WTC11 (cell line): ENCODE results near the gene SF3B1. TPM values are rescaled to one million over a fixed set of nuclear protein-coding genes. Genes with fewer than 3 reads are reported as not detected.

Experiments used
- ATAC-seq: fragments of 200-7000 bp; cut with Tn5 transposase; 2 replicates; pipeline ENCODE4 v1.10.0; 2021; ENCODE audit warnings: mild to moderate bottlenecking, moderate library complexity
- CTCF ChIA-PET: fragments of 300-600 bp; sonication (Branson Sonifier 250); formaldehyde crosslinking; loops from one replicate; lab custom pipeline; 2021; ENCODE audit warnings: antibody characterized with exemption; lab: Charles Lee
- POLR2A ChIA-PET: fragments of 350-600 bp; sonication (Branson Sonifier 250); formaldehyde crosslinking; loops from one replicate; lab custom pipeline; 2021; ENCODE audit warnings: antibody characterized with exemption; lab: Charles Lee
- DNase-seq: peaks from one replicate; pipeline ENCODE4 v3.0.0; 2021; ENCODE audit warnings: low spot score
- H3K27ac Mint-ChIP-seq: 2 replicates; pipeline ENCODE4 v1.8.0; 2021; ENCODE audit warnings: mixed read lengths
- H3K27me3 Mint-ChIP-seq: 2 replicates; pipeline ENCODE4 v1.8.0; 2021; ENCODE audit warnings: low read depth, mild to moderate bottlenecking, moderate library complexity, mixed read lengths
- H3K36me3 Mint-ChIP-seq: 2 replicates; pipeline ENCODE4 v1.8.0; 2021; ENCODE audit warnings: mixed read lengths
- H3K4me1 Mint-ChIP-seq: 2 replicates; pipeline ENCODE4 v1.8.0; 2022; ENCODE audit warnings: mixed read lengths
- H3K4me3 Mint-ChIP-seq: 2 replicates; pipeline ENCODE4 v1.8.0; 2021; ENCODE audit warnings: mild to moderate bottlenecking, moderate library complexity, mixed read lengths
- H3K9me3 Mint-ChIP-seq: 2 replicates; pipeline ENCODE4 v1.8.0; 2021; ENCODE audit warnings: mixed read lengths
- AR ChIP-seq: fragments of 250-450 bp; sonication (Bioruptor Pico); IDR thresholded peaks from 2 replicates; pipeline ENCODE4 v1.9.0; 2021; ENCODE audit warnings: mild to moderate bottlenecking
- CDX4 ChIP-seq: fragments of 250-450 bp; sonication (Bioruptor Pico); IDR thresholded peaks from 2 replicates; pipeline ENCODE4 v1.9.0; 2021; ENCODE audit warnings: moderate library complexity, mild to moderate bottlenecking, inconsistent platforms, borderline replicate concordance
- CREB1 ChIP-seq: sonication (generic); formaldehyde crosslinking; IDR thresholded peaks from 2 replicates; pipeline ENCODE4 v1.8.0; 2023; ENCODE audit warnings: mild to moderate bottlenecking, missing genetic modification reagents
- ETV6 ChIP-seq: sonication (generic); formaldehyde crosslinking; IDR thresholded peaks from 2 replicates; pipeline ENCODE4 v1.8.1; 2022; ENCODE audit warnings: mild to moderate bottlenecking, missing genetic modification reagents
- FOXP4 ChIP-seq: sonication (generic); formaldehyde crosslinking; IDR thresholded peaks from 2 replicates; pipeline ENCODE4 v1.8.0; 2022; ENCODE audit warnings: mild to moderate bottlenecking, missing genetic modification reagents
- GRHL2 ChIP-seq: fragments of 250-450 bp; sonication (Bioruptor Pico); IDR thresholded peaks from 2 replicates; pipeline ENCODE4 v1.8.0; 2022; ENCODE audit warnings: mild to moderate bottlenecking, moderate library complexity; ENCODE audit not compliant: insufficient replicate concordance, severe bottlenecking
- JAZF1 ChIP-seq: fragments of 250-450 bp; sonication (Bioruptor Pico); IDR thresholded peaks from 2 replicates; pipeline ENCODE4 v1.9.0; 2021; ENCODE audit warnings: moderate library complexity, mild to moderate bottlenecking, inconsistent platforms
- MYBL2 ChIP-seq: sonication (generic); formaldehyde crosslinking; IDR thresholded peaks from 2 replicates; pipeline ENCODE4 v1.8.1; 2023; ENCODE audit warnings: mild to moderate bottlenecking, moderate library complexity, missing genetic modification reagents
- NFYB ChIP-seq: sonication (generic); formaldehyde crosslinking; conservative IDR thresholded peaks from 2 replicates; pipeline ENCODE4 v1.8.0; 2022; ENCODE audit warnings: low read depth, missing genetic modification reagents
- NR3C1 ChIP-seq: sonication (generic); formaldehyde crosslinking; conservative IDR thresholded peaks from 2 replicates; pipeline ENCODE4 v1.8.1; 2023; ENCODE audit warnings: low read depth, mild to moderate bottlenecking, missing genetic modification reagents
- RELA ChIP-seq: sonication (generic); formaldehyde crosslinking; IDR thresholded peaks from 2 replicates; pipeline ENCODE4 v1.8.1; 2022; ENCODE audit warnings: missing genetic modification reagents, mild to moderate bottlenecking, borderline replicate concordance
- RORB ChIP-seq: fragments of 250-450 bp; sonication (Bioruptor Pico); IDR thresholded peaks from 2 replicates; pipeline ENCODE4 v1.9.0; 2021; ENCODE audit warnings: mild to moderate bottlenecking
- TEAD4 ChIP-seq: sonication (generic); formaldehyde crosslinking; IDR thresholded peaks from 2 replicates; pipeline ENCODE4 v1.8.0; 2022; ENCODE audit warnings: mild to moderate bottlenecking, missing genetic modification reagents
- TP53 ChIP-seq: sonication (generic); formaldehyde crosslinking; IDR thresholded peaks from 2 replicates; pipeline ENCODE4 v1.8.1; 2023; ENCODE audit warnings: mild to moderate bottlenecking, missing genetic modification reagents
- ZNF121 ChIP-seq: sonication (generic); formaldehyde crosslinking; IDR thresholded peaks from 2 replicates; pipeline ENCODE4 v1.8.0; 2023; ENCODE audit warnings: missing genetic modification reagents
- ZNF219 ChIP-seq: sonication (generic); formaldehyde crosslinking; IDR thresholded peaks from 2 replicates; pipeline ENCODE4 v1.8.0; 2023; ENCODE audit warnings: missing genetic modification reagents, mild to moderate bottlenecking, borderline replicate concordance
- ZNF232 ChIP-seq: sonication (generic); formaldehyde crosslinking; IDR thresholded peaks from 2 replicates; pipeline ENCODE4 v1.8.0; 2022; ENCODE audit warnings: mild to moderate bottlenecking, missing genetic modification reagents
- ZNF416 ChIP-seq: fragments of 250-450 bp; sonication (Bioruptor Pico); IDR thresholded peaks from 2 replicates; pipeline ENCODE4 v1.9.0; 2021; ENCODE audit warnings: mild to moderate bottlenecking, inconsistent platforms
- ZSCAN18 ChIP-seq: fragments of 250-450 bp; sonication (Bioruptor Pico); IDR thresholded peaks from 2 replicates; pipeline ENCODE4 v2.1.2; 2022; ENCODE audit warnings: mild to moderate bottlenecking, moderate library complexity
- total RNA-seq: library from RNA; stranded (reverse); gene quantifications from 3 replicates; pipeline ENCODE4 v1.2.3, GENCODE V29; 2021

The SF3B1 gene
- total RNA-seq, 1 experiment from 2014 or later, result 321 TPM

GRCh38 chr2:197442857-197443256, 8.0 kb upstream of the SF3B1 start (continued):
- TF ChIP-seq AR (CRISPR knock-in tag), result no peak

- H3K36me3 Mint-ChIP-seq, result peaks cover 11% of the 10 kb centered on the region
- no peak overlapping the region for H3K27ac Mint-ChIP-seq
Measured at GRCh38 chr2:197437380-197437779, 2.6 kb upstream of the SF3B1 start.

GRCh38 chr2:197435598-197436420, 981 bp upstream of the SF3B1 start:
- TF ChIP-seq CREB1 (CRISPR knock-in tag) (no peak), TP53 (CRISPR knock-in tag) (0 out of 2 replicates have a peak, but pooled peaks have one; percentile 1), JAZF1 (CRISPR knock-in tag) (no peak), RELA (CRISPR knock-in tag) (no peak), ZNF219 (no peak)
- no peaks in the 10 kb centered on the region for H3K9me3 Mint-ChIP-seq
- no peak for ATAC-seq
- H3K4me1 Mint-ChIP-seq, result peaks cover 32% of the 10 kb centered on the region
- H3K4me3 Mint-ChIP-seq, result peak overlapping the region; percentile 99
- no peaks in the 10 kb centered on the region for H3K27me3 Mint-ChIP-seq
- POLR2A ChIA-PET, result interaction anchor here (1.5 to 2.1 kb wide), 2 partner anchors 17 to 64 kb away, joined by 12 to 27 read pairs; partner anchors contain the start of genes COQ10B, HSPD1 and HSPE1
- no peak for DNase-seq
- peak overlapping the region; percentile 99 for H3K27ac Mint-ChIP-seq
- CTCF ChIA-PET, result no interaction called here
- H3K36me3 Mint-ChIP-seq, result peaks cover 14% of the 10 kb centered on the region

More at GRCh38 chr2:197437380-197437779, 2.6 kb upstream of the SF3B1 start:
- CTCF ChIA-PET, result no interaction called here
- TF ChIP-seq MYBL2 (CRISPR knock-in tag) (no peak), TEAD4 (no peak), ZNF121 (CRISPR knock-in tag) (peak; percentile 73)
- peaks cover 20% of the 10 kb centered on the region for H3K4me1 Mint-ChIP-seq
- no peaks in the 10 kb centered on the region for H3K9me3 Mint-ChIP-seq
- ATAC-seq (no peak), DNase-seq (no peak)
- POLR2A ChIA-PET, result no interaction called here
- H3K4me3 Mint-ChIP-seq, result no peak overlapping the region
- H3K27me3 Mint-ChIP-seq, result no peaks in the 10 kb centered on the region

- no peak for DNase-seq
- Mint-ChIP-seq H3K27me3 (no peaks in the 10 kb centered on the region), H3K27ac (peak overlapping the region; percentile 99), H3K36me3 (peaks cover 20% of the 10 kb centered on the region), H3K4me1 (peaks cover 39% of the 10 kb centered on the region), H3K9me3 (no peaks in the 10 kb centered on the region), H3K4me3 (peak overlapping the region; percentile 99)
- no peak for ATAC-seq
- ChIA-PET POLR2A (interaction anchor here (1.3 to 2.1 kb wide), 2 partner anchors 14 to 19 kb away, joined by 4 to 27 read pairs; partner anchors contain the start of gene COQ10B), CTCF (no interaction called here)
- TF ChIP-seq ZNF232 (CRISPR knock-in tag) (no peak), ETV6 (CRISPR knock-in tag) (no peak), CDX4 (no peak), FOXP4 (CRISPR knock-in tag) (no peak), NR3C1 (no peak), ZNF219 (no peak), RORB (no peak), CREB1 (CRISPR knock-in tag) (no peak), ZSCAN18 (CRISPR knock-in tag) (no peak), NFYB (CRISPR knock-in tag) (no peak), ZNF416 (CRISPR knock-in tag) (no peak), AR (CRISPR knock-in tag) (no peak), GRHL2 (CRISPR knock-in tag) (no peak)
Measured at GRCh38 chr2:197433780-197434438, 919 bp downstream of the SF3B1 start.
